ENCODE data around the gene NPVF.
A peak's percentile ranks its signal among the peaks of the same experiment; 100 is the strongest.

NPVF gene

DNA sequence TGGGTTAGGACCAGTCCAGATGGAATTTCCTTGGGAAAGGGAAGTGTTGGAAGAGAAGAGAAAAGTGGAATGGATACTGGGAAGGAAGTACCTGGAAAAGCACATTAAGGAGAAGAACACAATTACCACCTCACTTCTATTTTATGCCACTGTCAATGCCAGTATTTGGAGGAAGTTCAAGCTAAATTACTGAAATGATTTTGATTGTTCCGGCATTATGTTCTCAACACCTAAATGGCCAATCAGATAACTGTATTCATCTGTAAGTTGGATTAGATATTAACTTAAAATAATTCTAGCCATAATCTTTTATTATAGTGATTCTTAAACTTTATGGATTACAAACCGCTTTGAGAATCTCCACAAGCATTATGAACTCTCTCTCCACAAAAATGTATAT lies 7.3 kb downstream of the NPVF start:
- no peak overlapping the region for H3K27ac ChIP-seq
- CTCF ChIA-PET: interaction anchor here (0.7 kb wide), 2 partner anchors 15 to 344 kb away, joined by 3 read pairs; no protein-coding TSS in a partner anchor
- no peak for TF ChIP-seq CTCF (conservative IDR thresholded peaks at IDR 0.05; ENCODE audit: low read depth)
- DNase-seq (ENCODE audit: low spot score): no peak
- POLR2A ChIA-PET (ENCODE audit: low non-redundant PET): no interaction called here

DNA sequence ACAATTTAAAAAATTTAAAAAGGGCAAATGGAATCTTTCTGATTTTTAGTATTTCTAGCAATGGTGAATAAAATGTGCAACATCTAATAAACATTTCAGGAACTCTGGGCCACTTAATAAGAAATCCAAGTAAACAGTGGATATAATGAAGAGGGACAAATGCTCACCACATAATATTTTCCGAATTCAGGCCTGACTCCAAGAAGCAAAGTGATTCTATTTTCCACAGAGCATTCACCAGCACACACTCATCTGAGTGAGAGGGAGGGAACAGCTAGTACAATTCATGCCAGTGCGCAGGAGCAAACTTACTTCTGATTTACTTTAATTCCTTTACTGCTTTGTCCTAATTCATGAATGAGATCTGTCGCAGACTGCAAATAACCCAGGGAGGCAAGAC lies 10.1 kb downstream of the NPVF start:
- no peak for DNase-seq (ENCODE audit: low spot score)
- TF ChIP-seq CTCF (conservative IDR thresholded peaks at IDR 0.05; ENCODE audit: low read depth): no peak
- CTCF ChIA-PET: interaction anchor here (1.1 kb wide), 1 partner anchor 93 kb away, joined by 3 read pairs; the partner anchor contains the start of gene CYCS
- H3K27ac ChIP-seq: no peak overlapping the region
- POLR2A ChIA-PET (ENCODE audit: low non-redundant PET): no interaction called here

DNA sequence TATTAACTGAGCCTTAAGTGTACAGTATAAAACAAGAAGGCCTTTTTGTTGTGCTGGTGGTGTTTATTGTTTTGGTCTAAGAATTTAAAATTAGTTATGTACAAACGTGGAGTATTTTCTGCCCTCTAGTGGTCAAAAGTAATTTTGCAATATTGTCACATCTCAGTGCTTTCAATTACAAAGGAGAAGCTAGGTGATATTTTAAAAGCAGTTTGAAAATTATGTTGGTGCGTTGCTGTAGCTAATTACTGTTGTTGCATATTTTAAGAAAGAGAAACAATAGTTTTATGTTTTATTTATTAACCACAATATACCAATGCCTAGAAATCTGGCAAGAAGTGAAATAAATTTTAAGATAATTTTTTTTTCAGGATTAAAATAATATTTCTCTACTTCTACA lies 11.4 kb downstream of the NPVF start:
- POLR2A ChIA-PET (ENCODE audit: low non-redundant PET): no interaction called here
- H3K27ac ChIP-seq: no peak overlapping the region
- CTCF ChIA-PET: interaction anchor here (0.6 to 1.1 kb wide), 18 partner anchors 10 to 735 kb away, joined by 3 to 5 read pairs (median 4); partner anchors contain the start of gene CYCS
- TF ChIP-seq CTCF (conservative IDR thresholded peaks at IDR 0.05; ENCODE audit: low read depth): peak; percentile 95
- DNase-seq (ENCODE audit: low spot score): peak; percentile 25

- DNase-seq (ENCODE audit: low spot score): no peak
- POLR2A ChIA-PET (ENCODE audit: low non-redundant PET): no interaction called here
- CTCF ChIA-PET: interaction anchor here (0.6 to 0.7 kb wide), 2 partner anchors 13 to 83 kb away, joined by 3 read pairs; no protein-coding TSS in a partner anchor
- TF ChIP-seq CTCF (conservative IDR thresholded peaks at IDR 0.05; ENCODE audit: low read depth): no peak
- no peak overlapping the region for H3K27ac ChIP-seq
Observed at GRCh38 chr7:25215694-25216335, 12.5 kb downstream of the NPVF start.

- DNase-seq (ENCODE audit: low spot score): no peak
- ChIA-PET POLR2A (ENCODE audit: low non-redundant PET) (no interaction called here), CTCF (interaction anchor here (0.6 kb wide), 1 partner anchor 26 kb away, joined by 3 read pairs; no protein-coding TSS in a partner anchor)
- no peak overlapping the region for H3K27ac ChIP-seq
- no peak for TF ChIP-seq CTCF (conservative IDR thresholded peaks at IDR 0.05; ENCODE audit: low read depth)
Observed at GRCh38 chr7:25208525-25209221, 19.6 kb downstream of the NPVF start.

GRCh38 chr7:25207887-25208286 lies 20.4 kb downstream of the NPVF start:
- ChIA-PET CTCF (interaction anchor here (0.6 kb wide), 1 partner anchor 27 kb away, joined by 3 read pairs; no protein-coding TSS in a partner anchor), POLR2A (ENCODE audit: low non-redundant PET) (interaction anchor here (0.6 kb wide), 1 partner anchor 1300 kb away, joined by 3 read pairs; no protein-coding TSS in a partner anchor)
- DNase-seq (ENCODE audit: low spot score): no peak
- no peak for TF ChIP-seq CTCF (conservative IDR thresholded peaks at IDR 0.05; ENCODE audit: low read depth)
- no peak overlapping the region for H3K27ac ChIP-seq

Data from RWPE1 (cell line).